GM21360 (cell line): Measurements from ENCODE around the gene DALRD3.
"Not testable (repeated sequence)": the region's sequence is repeated elsewhere in the genome, so short reads cannot be mapped to it uniquely, and the experiment has no call there.

Experiments
- ATAC-seq: cut with Tn5 transposase; IDR thresholded peaks from one replicate; pipeline ENCODE4 v1.9.1; 2021; ENCODE audit warnings: mild to moderate bottlenecking, moderate library complexity; ENCODE audit not compliant: unreplicated experiment

DALRD3 gene

GRCh38 chr3:49021813-49022687 lies 3.7 kb upstream of the DALRD3 start, which contains the start of gene NDUFAF3:
TSS of gene NDUFAF3 (plus strand) at chr3:49022121. CDS start at chr3:49022145, 24 bp downstream.
- ATAC-seq, result peak; percentile 44

- peak; percentile 37 for ATAC-seq
Measured at GRCh38 chr3:49021213-49021812, 2.9 kb upstream of the DALRD3 start.

GRCh38 chr3:49020330-49021212 lies 2.2 kb upstream of the DALRD3 start:
- no peak for ATAC-seq

- ATAC-seq, result no peak
Measured at GRCh38 chr3:49019941-49020329, 1.6 kb upstream of the DALRD3 start.

GRCh38 chr3:49018707-49019006 lies 277 bp upstream of the DALRD3 start:
- no peak for ATAC-seq

GRCh38 chr3:49017229-49017970 lies 980 bp downstream of the DALRD3 start:
- no peak for ATAC-seq

- no peak for ATAC-seq
Measured at GRCh38 chr3:49016414-49017228, 1.8 kb downstream of the DALRD3 start.

GRCh38 chr3:49015765-49016164 lies 2.6 kb downstream of the DALRD3 start:
- no peak for ATAC-seq

GRCh38 chr3:49015072-49015471 lies 3.3 kb downstream of the DALRD3 start:
- ATAC-seq, result no peak

GRCh38 chr3:49013738-49014660 lies 4.4 kb downstream of the DALRD3 start:
- ATAC-seq, result no peak

- ATAC-seq, result no peak
Measured at GRCh38 chr3:49013113-49013737, 5.2 kb downstream of the DALRD3 start.

GRCh38 chr3:49012441-49013017 lies 5.9 kb downstream of the DALRD3 start:
- no peak for ATAC-seq

- no peak for ATAC-seq
Measured at GRCh38 chr3:49009396-49009795, 9.0 kb downstream of the DALRD3 start.

GRCh38 chr3:49008627-49009026 lies 9.8 kb downstream of the DALRD3 start:
- not testable (repeated sequence) for ATAC-seq

- ATAC-seq, result peak; percentile 48
Measured at GRCh38 chr3:49007771-49008528, 10.4 kb downstream of the DALRD3 start.

GRCh38 chr3:49007068-49007770 lies 11.2 kb downstream of the DALRD3 start, which contains the start of gene WDR6:
TSS of gene WDR6 (plus strand) at chr3:49007391. CDS start at chr3:49007432, 41 bp downstream.
- peak; percentile 79 for ATAC-seq
